ENCODE results near the gene THEM4.

THEM4 gene
- 84.9 to 155 reads per million in 2 donors for total RNA-seq

GRCh38 chr1:151909167-151910149 is at the start of gene THEM4:
Gene THEM4 (minus strand): TSS chr1:151909511. CDS start chr1:151909458, 53 bp downstream.
- DNase-seq: peak; percentile 80

DNA sequence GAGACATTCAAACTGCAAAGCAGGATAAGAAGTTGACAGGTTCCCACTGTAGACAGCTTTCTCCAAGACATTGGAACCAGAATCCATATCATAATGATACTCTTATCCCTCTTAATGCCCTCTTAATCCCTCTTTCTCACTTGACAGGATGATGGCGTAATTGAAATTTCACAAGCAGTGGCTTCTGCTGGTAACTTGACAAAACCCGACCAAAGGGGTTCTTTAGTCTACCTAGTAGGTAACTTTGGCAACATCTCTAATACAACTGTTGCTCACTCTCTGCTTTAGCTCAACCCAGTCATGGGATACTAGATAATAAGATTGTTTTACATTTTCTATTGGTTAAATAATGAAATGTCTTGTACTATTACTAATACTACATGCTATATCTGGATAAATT is 49.6 kb upstream of the THEM4 start:
- DNase-seq: no peak

GRCh38 chr1:151956957-151957497 is 47.7 kb upstream of the THEM4 start:
- DNase-seq: no peak

- DNase-seq: no peak
These were observed 44.2 kb upstream of the THEM4 start for GRCh38 chr1:151953409-151954094.

GRCh38 chr1:151952811-151953210 is 43.5 kb upstream of the THEM4 start:
- DNase-seq: no peak

DNA sequence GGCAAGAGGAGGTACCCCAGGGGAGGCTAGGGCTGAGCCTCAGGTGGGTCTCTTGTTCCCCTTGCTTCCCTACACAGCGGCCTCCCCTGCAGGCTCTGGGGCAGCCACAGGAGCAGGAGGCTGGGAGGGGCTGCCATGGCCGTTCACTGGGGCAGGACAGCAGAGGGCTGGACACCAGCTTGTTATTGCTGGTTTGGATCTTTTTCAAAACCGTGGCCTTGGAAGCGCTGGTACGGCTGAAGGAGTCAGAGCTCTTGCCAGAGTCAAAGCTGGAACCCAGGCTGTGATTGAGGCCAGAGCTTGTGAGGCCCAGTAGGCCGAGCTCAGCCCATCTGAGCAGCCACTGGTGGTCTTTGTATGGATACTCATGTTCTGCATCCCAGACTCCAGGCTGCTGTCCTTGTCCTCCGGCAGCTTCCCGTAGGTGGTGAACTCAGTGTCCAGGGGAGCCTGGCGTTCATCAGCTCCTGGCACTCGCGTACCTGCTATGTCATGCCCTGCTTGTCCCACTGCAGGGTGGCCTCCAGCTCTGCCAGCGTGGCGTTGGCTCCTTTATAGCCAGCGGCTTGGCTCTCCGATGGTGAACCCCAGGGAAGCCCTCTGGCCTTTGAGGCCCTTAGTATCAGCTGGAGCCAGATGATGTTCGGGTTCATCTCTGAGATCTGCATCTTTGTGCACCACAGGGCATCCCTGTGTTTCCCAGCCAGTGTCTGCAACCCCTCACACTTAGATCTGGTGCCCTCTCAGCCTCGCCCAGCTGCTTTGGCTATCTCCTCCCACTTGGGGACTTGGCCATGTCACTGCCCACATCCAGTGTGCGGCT is 40.3 kb upstream of the THEM4 start:
- DNase-seq: no peak

- no peak for DNase-seq
These were observed 39.2 kb upstream of the THEM4 start for GRCh38 chr1:151948506-151948905.

DNA sequence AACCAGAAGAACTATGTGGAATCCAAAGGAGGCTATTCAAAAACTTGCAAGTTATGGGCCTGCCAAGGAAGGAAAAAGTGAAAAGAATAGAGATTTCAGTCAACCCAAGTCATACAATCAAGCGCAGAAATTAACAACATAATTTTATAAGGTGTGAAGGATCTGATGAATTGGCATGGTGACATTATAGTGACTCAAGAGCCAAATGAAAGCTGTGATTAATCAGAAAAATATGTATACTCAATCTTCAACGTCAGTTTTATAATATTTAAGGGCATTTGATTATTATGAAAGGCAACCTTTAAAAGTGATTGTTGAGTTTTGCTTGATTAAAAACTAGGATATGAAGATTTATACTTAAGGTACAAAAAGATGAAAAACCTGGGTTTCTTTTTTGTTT is 37.8 kb upstream of the THEM4 start:
- no peak for DNase-seq

- peak; percentile 77 for DNase-seq
These were observed 36.7 kb upstream of the THEM4 start for GRCh38 chr1:151945725-151946722.

DNA sequence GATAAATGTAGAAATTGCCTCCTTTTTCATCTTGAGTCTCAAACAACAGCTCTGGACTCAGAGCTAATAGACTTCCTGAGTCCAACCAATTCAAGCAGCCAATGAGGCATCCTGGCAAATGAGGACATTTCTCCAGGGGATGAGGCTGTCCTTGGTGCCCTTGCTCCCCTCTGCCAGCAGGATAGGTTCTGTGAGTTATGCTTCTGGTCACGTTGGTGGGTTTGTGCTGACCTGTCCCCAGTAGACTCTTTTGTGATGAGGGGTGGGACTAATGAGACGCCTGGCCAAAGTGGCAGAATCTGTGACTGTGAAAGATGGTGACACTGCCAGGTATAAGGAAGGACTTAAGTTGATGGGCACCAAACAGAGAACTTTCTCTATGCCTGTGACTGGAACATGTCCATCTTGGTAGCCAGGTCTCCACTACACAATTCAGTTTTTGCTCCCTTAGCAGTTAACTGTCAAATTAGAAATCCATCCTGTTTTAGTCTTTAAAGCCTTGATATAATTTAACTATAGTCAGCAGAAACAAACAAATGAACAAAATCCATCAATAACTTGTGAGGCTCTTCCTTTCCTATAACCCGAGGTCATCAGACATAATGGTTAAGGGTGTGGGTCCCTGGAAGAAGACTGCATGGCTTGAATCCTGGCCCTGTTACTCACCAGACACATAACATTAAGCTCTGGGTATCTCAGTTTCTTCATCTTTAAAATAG is 35.7 kb upstream of the THEM4 start:
- DNase-seq: no peak

- DNase-seq: no peak
These were observed 35.0 kb upstream of the THEM4 start for GRCh38 chr1:151944126-151944856.

GRCh38 chr1:151943591-151943990 is 34.3 kb upstream of the THEM4 start:
- no peak for DNase-seq

DNA sequence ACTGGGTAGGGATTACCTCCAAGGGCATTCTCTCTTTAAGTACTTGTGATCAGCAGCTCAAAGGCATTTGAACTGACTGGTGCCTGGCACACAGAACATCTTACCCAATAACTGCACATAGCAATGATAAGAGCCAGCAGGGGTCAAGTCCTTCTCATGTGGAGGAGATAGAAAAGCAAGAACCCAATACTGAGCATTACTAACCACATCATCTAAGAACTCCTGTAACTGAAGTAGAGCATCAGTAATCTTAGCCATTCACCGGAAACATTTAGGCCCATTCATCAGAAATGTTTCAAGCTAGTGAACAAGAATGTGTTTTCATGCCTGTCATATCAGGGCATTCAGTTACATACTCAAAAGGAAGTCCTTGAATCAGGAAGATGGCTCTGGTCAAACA is 33.6 kb upstream of the THEM4 start:
- DNase-seq: no peak

GRCh38 chr1:151940541-151940940 is 31.2 kb upstream of the THEM4 start:
- DNase-seq: no peak

DNA sequence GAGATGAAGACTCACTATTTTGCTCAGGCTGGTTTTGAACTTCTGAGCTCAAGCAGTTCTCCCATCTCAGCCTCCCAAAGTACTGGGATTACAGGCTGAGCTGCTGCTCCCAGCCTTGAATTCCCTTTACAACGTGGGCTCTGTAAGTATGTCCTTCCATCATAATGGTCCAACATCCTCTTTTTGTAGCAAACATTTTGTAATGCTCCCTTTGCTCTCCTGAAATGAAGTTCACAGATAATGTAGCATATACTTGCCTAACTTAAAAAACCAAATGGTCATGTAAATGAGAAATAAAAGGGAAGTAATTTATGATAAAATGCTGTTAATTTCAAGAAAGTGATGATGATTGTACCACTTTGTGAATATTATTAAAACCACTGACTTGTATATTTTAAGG is 30.5 kb upstream of the THEM4 start:
- no peak for DNase-seq

GRCh38 chr1:151939141-151939540 is 29.8 kb upstream of the THEM4 start:
- no peak for DNase-seq

DNA sequence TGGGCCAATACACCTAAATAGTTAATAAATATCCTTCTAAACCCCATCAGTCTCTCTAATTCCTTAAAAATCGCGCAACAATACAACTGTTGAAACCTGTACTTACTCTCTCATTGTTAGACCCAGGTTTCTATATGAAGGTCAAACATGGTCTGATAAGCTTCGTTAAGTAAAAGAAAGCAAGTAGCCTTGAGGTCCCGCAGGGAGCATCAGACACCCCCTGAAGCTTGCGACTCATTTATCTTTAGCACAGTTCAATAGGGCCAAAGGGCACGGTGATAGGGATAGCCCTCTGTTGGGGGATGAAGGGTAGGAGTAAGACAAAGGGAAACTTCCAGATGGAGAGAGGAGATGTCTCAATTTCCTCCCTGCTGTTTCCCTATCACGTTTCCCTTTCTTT is 27.3 kb upstream of the THEM4 start:
- DNase-seq: no peak

- DNase-seq: no peak
These were observed 26.7 kb upstream of the THEM4 start for GRCh38 chr1:151935894-151936602.

DNA sequence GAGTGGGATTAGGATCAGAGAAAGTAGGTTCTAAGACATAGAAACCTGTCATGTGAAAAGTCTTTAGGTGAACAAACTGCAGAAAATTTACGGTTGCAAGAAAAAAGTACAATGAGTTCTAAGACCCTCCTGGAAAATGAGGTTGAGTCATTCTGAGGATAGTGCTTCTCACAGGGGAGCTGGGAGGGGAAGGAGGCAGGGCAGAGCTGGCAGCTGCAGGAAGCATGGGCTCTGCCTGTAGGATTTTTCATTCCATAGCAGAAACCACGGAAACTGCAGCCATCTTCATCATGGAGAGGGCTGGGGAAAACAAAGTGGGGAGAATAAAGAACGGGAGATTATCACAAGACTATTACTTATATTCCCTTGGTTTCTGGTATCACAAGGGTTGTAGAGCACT is 25.8 kb upstream of the THEM4 start:
- DNase-seq: no peak
